KMS-11 (cell line): ENCODE measurements around the gene PLA2G4F.

Source experiments
- H2AFZ ChIP-seq: fragments of 200-600 bp; sonication (generic); 2 replicates; pipeline ENCODE4 v1.6.1; 2016; ENCODE audit warnings: antibody characterized with exemption, mixed run types, low read depth
- H3K27ac ChIP-seq: fragments of 200-600 bp; sonication (generic); 2 replicates; pipeline ENCODE4 v1.6.1; 2016; ENCODE audit warnings: mild to moderate bottlenecking, mixed run types
- H3K27me3 ChIP-seq: fragments of 200-600 bp; sonication (generic); 2 replicates; pipeline ENCODE4 v1.6.1; 2017; ENCODE audit warnings: mild to moderate bottlenecking, low read depth, mixed run types, moderate library complexity; ENCODE audit not compliant: insufficient read depth
- H3K36me3 ChIP-seq: fragments of 200-600 bp; sonication (generic); 2 replicates; pipeline ENCODE4 v1.6.1; 2017; ENCODE audit warnings: mild to moderate bottlenecking, mixed run types; ENCODE audit not compliant: insufficient read depth
- H3K4me1 ChIP-seq: fragments of 200-600 bp; sonication (generic); 2 replicates; pipeline ENCODE4 v1.6.1; 2016; ENCODE audit warnings: mild to moderate bottlenecking, low read depth, mixed run types; ENCODE audit not compliant: poor library complexity, severe bottlenecking
- H3K4me2 ChIP-seq: fragments of 200-600 bp; sonication (generic); 2 replicates; pipeline ENCODE4 v1.7.0; 2016; ENCODE audit warnings: mild to moderate bottlenecking, mixed run types
- H3K4me3 ChIP-seq: fragments of 200-600 bp; sonication (generic); IDR thresholded peaks from 2 replicates; pipeline ENCODE4 v1.6.1; 2017; ENCODE audit warnings: low read depth, low read length, mixed read lengths; ENCODE audit not compliant: insufficient read depth
- H3K79me2 ChIP-seq: fragments of 200-600 bp; sonication (generic); 2 replicates; pipeline ENCODE4 v1.6.1; 2016; ENCODE audit warnings: low read depth, mixed run types; ENCODE audit not compliant: insufficient read depth
- H3K9ac ChIP-seq: fragments of 200-600 bp; sonication (generic); 2 replicates; pipeline ENCODE4 v1.6.1; 2016; ENCODE audit warnings: mild to moderate bottlenecking, mixed run types
- H4K20me1 ChIP-seq: fragments of 200-600 bp; sonication (generic); 2 replicates; pipeline ENCODE4 v1.6.1; 2016; ENCODE audit warnings: mild to moderate bottlenecking, mixed run types; ENCODE audit not compliant: insufficient read depth
- CTCF ChIP-seq: fragments of 200-600 bp; sonication (generic); conservative IDR thresholded peaks from 2 replicates; pipeline ENCODE4 v1.6.1; 2017; ENCODE audit warnings: low read depth, mild to moderate bottlenecking, antibody characterized with exemption, low read length, moderate library complexity, mixed read lengths

Gene PLA2G4F

GRCh38 chr15:42133886-42134502 is 22.4 kb downstream of the PLA2G4F start:
- no peak overlapping the region for H3K4me2 ChIP-seq
- no peaks in the 10 kb centered on the region for H4K20me1 ChIP-seq
- H3K36me3 ChIP-seq = no peaks in the 10 kb centered on the region
- no peaks in the 10 kb centered on the region for H3K79me2 ChIP-seq
- no peaks in the 10 kb centered on the region for H3K27me3 ChIP-seq
- H3K9ac ChIP-seq = no peak overlapping the region
- no peaks in the 10 kb centered on the region for H3K4me1 ChIP-seq
- TF ChIP-seq CTCF = peak; percentile 88
- H3K27ac ChIP-seq = no peak overlapping the region
- no peak overlapping the region; the same call in 1 of the 2 replicates for H2AFZ ChIP-seq
- H3K4me3 ChIP-seq = no peak overlapping the region

GRCh38 chr15:42133356-42133755 is 23.1 kb downstream of the PLA2G4F start:
- no peaks in the 10 kb centered on the region for H3K36me3 ChIP-seq
- H3K79me2 ChIP-seq = no peaks in the 10 kb centered on the region
- H3K27me3 ChIP-seq = no peaks in the 10 kb centered on the region
- H3K27ac ChIP-seq = no peak overlapping the region
- no peak overlapping the region for H3K9ac ChIP-seq
- no peak overlapping the region for H3K4me2 ChIP-seq
- no peaks in the 10 kb centered on the region for H4K20me1 ChIP-seq
- TF ChIP-seq CTCF = no peak
- H2AFZ ChIP-seq = no peak overlapping the region
- H3K4me1 ChIP-seq = no peaks in the 10 kb centered on the region
- H3K4me3 ChIP-seq = no peak overlapping the region

- Histone ChIP-seq H2AFZ (no peak overlapping the region), H3K27ac (no peak overlapping the region), H3K4me1 (no peaks in the 10 kb centered on the region), H3K4me2 (no peak overlapping the region), H3K4me3 (no peak overlapping the region), H3K36me3 (no peaks in the 10 kb centered on the region), H3K79me2 (no peaks in the 10 kb centered on the region), H3K9ac (no peak overlapping the region), H4K20me1 (no peaks in the 10 kb centered on the region), H3K27me3 (no peaks in the 10 kb centered on the region)
- no peak for TF ChIP-seq CTCF
These were observed 24.3 kb downstream of the PLA2G4F start for GRCh38 chr15:42131826-42132806.

GRCh38 chr15:42131006-42131405 is 25.4 kb downstream of the PLA2G4F start:
- Histone ChIP-seq H3K9ac (no peak overlapping the region), H2AFZ (no peak overlapping the region), H3K4me2 (no peak overlapping the region), H3K36me3 (no peaks in the 10 kb centered on the region), H3K79me2 (no peaks in the 10 kb centered on the region), H3K27ac (no peak overlapping the region), H3K4me1 (no peaks in the 10 kb centered on the region), H4K20me1 (no peaks in the 10 kb centered on the region), H3K27me3 (no peaks in the 10 kb centered on the region), H3K4me3 (no peak overlapping the region)
- TF ChIP-seq CTCF = no peak
